AG09319 (cell line): ENCODE data around the gene KRT71.

ENCODE experiments used
- DNase-seq: peaks from one replicate; pipeline ENCODE4 v3.0.0-alpha.2; 2010; ENCODE audit warnings: low read depth; ENCODE audit errors: extremely low read depth
- TF ChIP-seq, protein P1 (sequence below): IDR thresholded peaks from 2 replicates; pipeline ENCODE4 v1.5.1; 2011; ENCODE audit warnings: low read depth, mild to moderate bottlenecking, inconsistent platforms, low read length, moderate library complexity

The KRT71 gene

DNA sequence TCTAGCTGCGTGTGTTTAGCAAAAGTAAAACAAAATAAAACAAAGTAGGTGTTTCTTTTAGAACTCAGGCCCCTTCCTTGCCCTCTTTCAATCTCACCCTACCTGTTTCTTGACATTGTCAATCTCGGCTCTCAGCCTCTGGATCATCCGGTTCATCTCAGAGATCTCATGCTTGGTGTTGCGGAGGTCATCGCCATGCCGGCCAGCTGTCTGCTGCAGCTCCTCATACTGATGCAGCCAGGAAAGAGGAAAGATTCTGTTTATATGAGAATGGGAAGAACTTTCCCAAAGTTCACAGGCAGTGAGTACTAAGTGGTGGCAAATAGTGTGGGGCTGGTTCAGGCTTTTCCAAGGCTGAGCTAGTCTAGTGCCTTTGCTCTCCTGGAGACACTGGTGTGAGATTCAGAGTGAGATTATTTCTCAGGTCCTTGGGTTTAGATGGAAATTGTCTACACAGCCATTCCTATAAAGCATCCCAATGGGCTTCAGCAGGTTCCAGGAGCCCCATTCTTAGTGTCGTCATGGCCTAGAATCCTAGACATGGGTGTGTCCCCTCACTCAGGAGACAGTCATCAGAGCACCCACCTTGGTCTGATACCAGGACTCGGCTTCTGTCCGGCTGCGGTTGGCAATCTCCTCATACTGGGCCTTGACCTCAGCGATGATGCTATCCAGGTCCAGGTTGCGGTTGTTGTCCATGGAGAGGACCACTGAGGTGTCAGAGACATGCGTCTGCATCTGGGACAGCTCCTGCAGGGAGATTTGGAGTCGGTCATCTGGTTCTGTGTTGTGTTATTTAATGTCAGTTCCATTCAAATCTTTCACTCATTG, 35.7 kb downstream of the KRT71 start:
- no peak for DNase-seq
- TF ChIP-seq, protein P1, sequence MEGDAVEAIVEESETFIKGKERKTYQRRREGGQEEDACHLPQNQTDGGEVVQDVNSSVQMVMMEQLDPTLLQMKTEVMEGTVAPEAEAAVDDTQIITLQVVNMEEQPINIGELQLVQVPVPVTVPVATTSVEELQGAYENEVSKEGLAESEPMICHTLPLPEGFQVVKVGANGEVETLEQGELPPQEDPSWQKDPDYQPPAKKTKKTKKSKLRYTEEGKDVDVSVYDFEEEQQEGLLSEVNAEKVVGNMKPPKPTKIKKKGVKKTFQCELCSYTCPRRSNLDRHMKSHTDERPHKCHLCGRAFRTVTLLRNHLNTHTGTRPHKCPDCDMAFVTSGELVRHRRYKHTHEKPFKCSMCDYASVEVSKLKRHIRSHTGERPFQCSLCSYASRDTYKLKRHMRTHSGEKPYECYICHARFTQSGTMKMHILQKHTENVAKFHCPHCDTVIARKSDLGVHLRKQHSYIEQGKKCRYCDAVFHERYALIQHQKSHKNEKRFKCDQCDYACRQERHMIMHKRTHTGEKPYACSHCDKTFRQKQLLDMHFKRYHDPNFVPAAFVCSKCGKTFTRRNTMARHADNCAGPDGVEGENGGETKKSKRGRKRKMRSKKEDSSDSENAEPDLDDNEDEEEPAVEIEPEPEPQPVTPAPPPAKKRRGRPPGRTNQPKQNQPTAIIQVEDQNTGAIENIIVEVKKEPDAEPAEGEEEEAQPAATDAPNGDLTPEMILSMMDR: no peak

DNA sequence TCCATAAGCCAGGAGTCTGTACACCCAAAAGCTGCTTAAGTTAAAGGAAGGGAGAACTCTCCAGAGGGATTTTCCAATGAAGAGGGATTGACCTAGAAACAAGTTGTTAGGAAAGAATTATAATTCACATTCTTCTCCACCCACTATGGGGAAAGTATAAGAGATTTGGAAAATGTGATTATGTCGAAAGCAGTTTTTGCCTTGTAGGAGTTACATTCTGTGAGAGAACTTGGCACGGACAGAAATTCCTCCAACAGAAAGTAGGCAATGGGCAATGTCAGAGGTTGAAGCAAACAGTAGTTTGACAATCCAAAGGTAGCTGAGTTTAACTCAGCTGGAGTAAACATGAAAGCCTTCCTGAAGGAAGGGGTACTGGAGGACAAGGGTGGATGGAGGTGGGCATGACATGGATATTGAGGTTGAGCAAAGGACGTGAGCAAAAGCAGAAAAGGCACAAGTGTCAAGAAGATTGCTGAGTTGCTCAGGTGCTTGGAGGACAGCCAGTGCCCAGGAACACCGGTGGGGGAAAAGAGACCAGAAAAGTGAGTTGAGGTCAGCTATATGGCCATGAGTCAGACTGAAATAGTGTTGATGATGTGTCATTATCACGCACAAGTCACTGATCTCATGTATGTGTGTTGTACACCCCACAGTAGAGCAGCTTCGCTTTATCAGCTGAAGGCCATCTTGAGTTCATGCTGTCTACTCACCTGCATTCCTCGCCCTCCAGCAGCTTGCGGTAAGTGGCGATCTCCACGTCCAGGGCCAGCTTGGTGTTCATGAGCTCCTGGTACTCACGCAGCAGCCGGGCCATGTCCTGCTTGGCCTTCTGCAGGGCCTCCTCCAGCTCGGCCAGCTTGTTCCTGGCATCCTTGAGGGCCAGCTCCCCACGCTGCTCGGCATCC, 36.8 kb downstream of the KRT71 start:
- TF ChIP-seq, protein P1: no peak
- DNase-seq: no peak

DNA sequence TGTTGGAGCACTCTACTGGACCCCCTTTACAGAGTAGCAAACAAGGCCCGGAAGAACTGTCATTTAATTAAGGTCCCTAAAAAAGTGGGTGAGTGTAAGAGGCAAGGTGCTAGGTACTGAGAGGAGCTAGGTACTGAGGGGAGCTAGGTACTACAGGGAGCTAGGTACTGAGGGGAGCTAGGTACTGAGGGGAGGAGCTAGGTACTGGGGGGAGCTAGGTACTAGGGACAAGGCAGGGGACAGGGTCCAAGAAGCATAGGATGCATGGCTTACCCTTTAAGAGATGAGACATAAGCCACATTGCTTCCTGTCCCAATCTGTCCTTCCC, 37.7 kb downstream of the KRT71 start:
- no peak for DNase-seq
- TF ChIP-seq, protein P1: no peak

DNA sequence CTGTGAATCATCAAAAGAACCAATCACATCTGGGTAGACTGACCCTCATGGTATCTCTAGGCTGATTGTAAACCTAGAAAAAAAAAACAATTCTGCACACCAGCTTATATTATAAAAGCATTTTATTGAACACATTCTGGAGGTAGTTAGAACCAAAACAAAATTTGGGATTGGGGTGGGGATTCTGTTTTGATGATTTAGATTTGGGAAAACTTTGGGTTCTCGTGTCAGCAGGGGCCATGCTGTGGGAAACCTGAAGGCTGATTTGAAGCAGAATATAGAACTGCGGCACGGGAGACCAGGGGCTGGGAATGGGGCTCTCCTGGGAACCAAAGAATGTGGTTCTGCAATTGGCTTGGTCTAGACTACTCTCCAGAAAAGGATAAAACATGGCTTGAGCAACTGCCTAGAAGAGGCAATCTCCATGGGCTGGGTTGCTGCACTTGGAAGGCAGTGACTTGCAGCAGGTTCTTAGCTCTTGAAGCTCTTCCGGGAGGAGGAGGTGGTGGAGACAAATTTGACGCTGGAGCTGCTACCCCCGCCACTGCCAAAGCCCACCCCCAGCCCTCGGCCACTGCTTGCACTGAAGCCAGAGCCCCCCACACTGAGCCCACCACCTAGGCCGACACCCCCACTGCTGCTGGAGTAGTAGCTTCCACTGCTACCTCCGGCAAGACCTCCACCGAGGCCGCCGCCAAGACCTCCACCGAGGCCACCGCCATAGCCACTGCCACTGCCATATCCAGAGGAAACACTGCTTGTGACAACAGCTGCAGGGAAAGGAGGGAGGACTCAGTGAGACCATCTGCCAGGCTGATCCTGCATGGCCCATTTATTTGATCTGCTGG, 38.2 kb downstream of the KRT71 start:
- TF ChIP-seq, protein P1: no peak
- DNase-seq: no peak

DNA sequence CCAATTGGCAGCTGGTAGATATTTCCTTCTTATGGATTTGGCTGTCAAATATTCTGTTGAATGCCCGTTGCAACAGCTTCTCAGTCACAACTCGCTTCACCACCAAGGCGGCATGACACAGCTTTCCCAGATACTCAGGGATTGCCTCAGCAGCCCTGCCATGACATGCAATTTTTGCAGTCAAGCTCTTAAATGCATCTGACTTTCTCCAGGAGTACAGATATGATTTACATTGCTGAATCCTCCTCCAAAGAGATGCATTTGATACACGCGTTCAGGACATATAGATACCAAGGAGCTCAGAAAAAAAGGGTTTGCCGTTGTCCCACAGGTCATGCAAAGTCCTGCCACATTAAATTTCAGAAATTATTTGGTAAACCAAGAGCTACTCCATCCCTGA, 39.2 kb downstream of the KRT71 start:
- DNase-seq: no peak
- TF ChIP-seq, protein P1: no peak

DNA sequence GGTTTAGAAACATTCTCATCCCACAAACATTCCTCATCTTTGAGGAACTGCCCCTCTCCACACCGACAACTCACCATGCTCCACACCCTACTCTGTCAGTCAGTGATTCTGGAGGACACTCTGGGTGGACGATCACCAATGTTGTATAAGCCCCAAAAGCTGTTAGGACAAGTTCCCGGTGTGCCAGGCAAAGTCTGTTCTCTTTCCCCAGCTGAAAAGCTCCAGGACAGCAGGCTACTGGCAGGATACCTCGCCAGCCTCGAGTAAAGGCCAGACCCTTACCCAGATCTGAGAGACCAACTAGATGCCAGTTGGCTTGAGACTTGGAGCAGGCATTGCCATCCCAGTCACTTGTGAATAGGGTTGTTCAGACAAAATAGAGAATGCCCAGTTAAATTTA, 44.7 kb downstream of the KRT71 start:
- no peak for DNase-seq
- TF ChIP-seq, protein P1: no peak
